ENCODE results near the gene MAPRE3. TPM values are rescaled to one million over a fixed set of nuclear protein-coding genes. Genes with fewer than 3 reads are reported as not detected.
A peak's percentile ranks its signal among the peaks of the same experiment; 100 is the strongest.

Gene MAPRE3
- total RNA-seq, 1 donor from 2014 or later = 14.4 TPM

- Mint-ChIP-seq H3K27me3 (peaks cover 14% of the 10 kb centered on the region), H3K9me3 (peaks cover 7% of the 10 kb centered on the region), H3K4me1 (ENCODE audit: unreplicated experiment) (peaks cover 23% of the 10 kb centered on the region), H3K27ac (peak overlapping the region; percentile 88), H3K4me3 (peak overlapping the region; percentile 99), H3K36me3 (peaks cover 22% of the 10 kb centered on the region)
- no peak for DNase-seq (ENCODE audit: extremely low spot score, unreplicated experiment)
- TF ChIP-seq CTCF (conservative IDR thresholded peaks at IDR 0.05) = no peak
Observed at GRCh38 chr2:27051902-27052645, 81.6 kb downstream of the MAPRE3 start.

- Mint-ChIP-seq H3K4me3 (peak overlapping the region; percentile 99), H3K27me3 (peaks cover 14% of the 10 kb centered on the region), H3K9me3 (peaks cover 7% of the 10 kb centered on the region), H3K4me1 (ENCODE audit: unreplicated experiment) (peaks cover 23% of the 10 kb centered on the region), H3K27ac (peak overlapping the region; percentile 57), H3K36me3 (peaks cover 22% of the 10 kb centered on the region)
- no peak for TF ChIP-seq CTCF (conservative IDR thresholded peaks at IDR 0.05)
- no peak for DNase-seq (ENCODE audit: extremely low spot score, unreplicated experiment)
Observed at GRCh38 chr2:27053321-27053720, 82.9 kb downstream of the MAPRE3 start.

GRCh38 chr2:27053776-27054175 lies 83.3 kb downstream of the MAPRE3 start:
- Mint-ChIP-seq H3K4me1 (ENCODE audit: unreplicated experiment) (peaks cover 23% of the 10 kb centered on the region), H3K9me3 (peaks cover 7% of the 10 kb centered on the region), H3K27ac (no peak overlapping the region), H3K36me3 (peaks cover 22% of the 10 kb centered on the region), H3K4me3 (peak overlapping the region; percentile 22), H3K27me3 (peaks cover 14% of the 10 kb centered on the region)
- no peak for DNase-seq (ENCODE audit: extremely low spot score, unreplicated experiment)
- TF ChIP-seq CTCF (conservative IDR thresholded peaks at IDR 0.05) = no peak

GRCh38 chr2:27054721-27055120 lies 84.3 kb downstream of the MAPRE3 start:
- peaks cover 14% of the 10 kb centered on the region for H3K27me3 Mint-ChIP-seq
- H3K4me3 Mint-ChIP-seq = no peak overlapping the region
- no peak overlapping the region for H3K27ac Mint-ChIP-seq
- DNase-seq (ENCODE audit: extremely low spot score, unreplicated experiment) = no peak
- TF ChIP-seq CTCF (conservative IDR thresholded peaks at IDR 0.05) = no peak
- peaks cover 22% of the 10 kb centered on the region for H3K36me3 Mint-ChIP-seq
- H3K4me1 Mint-ChIP-seq (ENCODE audit: unreplicated experiment) = peaks cover 18% of the 10 kb centered on the region
- peaks cover 7% of the 10 kb centered on the region for H3K9me3 Mint-ChIP-seq

GRCh38 chr2:27057184-27057583 lies 86.7 kb downstream of the MAPRE3 start:
- Mint-ChIP-seq H3K4me3 (no peak overlapping the region), H3K9me3 (no peaks in the 10 kb centered on the region), H3K4me1 (ENCODE audit: unreplicated experiment) (peaks cover 1% of the 10 kb centered on the region), H3K36me3 (peaks cover 10% of the 10 kb centered on the region), H3K27ac (no peak overlapping the region), H3K27me3 (no peaks in the 10 kb centered on the region)
- no peak for TF ChIP-seq CTCF (conservative IDR thresholded peaks at IDR 0.05)
- no peak for DNase-seq (ENCODE audit: extremely low spot score, unreplicated experiment)

Measured in type B pancreatic cell (in vitro differentiated cells).